Effector memory CD4-positive, alpha-beta T cell (primary cell): Measurements from ENCODE around the gene EEFSEC.

Experiments used
- DNase-seq, 3 donors: peaks; one replicate each; pipeline ENCODE4 v3.0.0-alpha.2; 2020
- H3K27ac ChIP-seq: 2 replicates; pipeline ENCODE4 v1.7.0; 2013; ENCODE audit warnings: mild to moderate bottlenecking, low read length, moderate library complexity; ENCODE audit not compliant: insufficient read depth, poor library complexity, severe bottlenecking
- H3K27me3 ChIP-seq: replicated peaks from 2 replicates; pipeline ENCODE4 v1.7.0; 2013; ENCODE audit warnings: mild to moderate bottlenecking, low read length; ENCODE audit not compliant: insufficient read depth, control insufficient read depth, poor library complexity, severe bottlenecking
- H3K36me3 ChIP-seq: 2 replicates; pipeline ENCODE4 v1.7.0; 2013; ENCODE audit warnings: mild to moderate bottlenecking, low read length, moderate library complexity; ENCODE audit not compliant: control insufficient read depth, insufficient read depth
- H3K4me1 ChIP-seq: 2 replicates; pipeline ENCODE4 v1.7.0; 2013; ENCODE audit warnings: low read length, mild to moderate bottlenecking; ENCODE audit not compliant: control insufficient read depth, insufficient read depth, poor library complexity, severe bottlenecking
- H3K4me3 ChIP-seq: 2 replicates; pipeline ENCODE4 v1.7.0; 2013; ENCODE audit warnings: low read length, low read depth, mild to moderate bottlenecking; ENCODE audit not compliant: insufficient read depth, poor library complexity, severe bottlenecking
- H3K9me3 ChIP-seq: 2 replicates; pipeline ENCODE4 v1.7.0; 2013; ENCODE audit warnings: mild to moderate bottlenecking, low read length, moderate library complexity; ENCODE audit not compliant: control insufficient read depth

Gene EEFSEC

GRCh38 chr3:128276146-128276435, 122.8 kb downstream of the EEFSEC start:
- Histone ChIP-seq H3K4me1 (no peaks in the 10 kb centered on the region), H3K27ac (no peak overlapping the region), H3K4me3 (no peak overlapping the region), H3K36me3 (no peaks in the 10 kb centered on the region), H3K27me3 (no peaks in the 10 kb centered on the region), H3K9me3 (no peaks in the 10 kb centered on the region)
- no peak for DNase-seq

- DNase-seq, result no peak
- Histone ChIP-seq H3K27me3 (no peaks in the 10 kb centered on the region), H3K4me3 (no peak overlapping the region), H3K4me1 (no peaks in the 10 kb centered on the region), H3K27ac (no peak overlapping the region), H3K9me3 (no peaks in the 10 kb centered on the region), H3K36me3 (no peaks in the 10 kb centered on the region)
These were observed 123.4 kb downstream of the EEFSEC start for GRCh38 chr3:128276577-128277183.

- no peaks in the 10 kb centered on the region for H3K36me3 ChIP-seq
- no peaks in the 10 kb centered on the region for H3K4me1 ChIP-seq
- no peaks in the 10 kb centered on the region for H3K27me3 ChIP-seq
- H3K9me3 ChIP-seq, result no peaks in the 10 kb centered on the region
- H3K4me3 ChIP-seq, result no peak overlapping the region
- no peak overlapping the region for H3K27ac ChIP-seq
- no peak for DNase-seq
These were observed 124.2 kb downstream of the EEFSEC start for GRCh38 chr3:128277378-128278069.

- no peak for DNase-seq
- H3K4me1 ChIP-seq, result no peaks in the 10 kb centered on the region
- H3K36me3 ChIP-seq, result peaks cover 1% of the 10 kb centered on the region
These were observed 124.8 kb downstream of the EEFSEC start for GRCh38 chr3:128278130-128278529.

GRCh38 chr3:128278761-128279600, 125.7 kb downstream of the EEFSEC start:
- no peak for DNase-seq
- H3K4me1 ChIP-seq, result no peaks in the 10 kb centered on the region
- H3K4me3 ChIP-seq, result no peak overlapping the region
- H3K9me3 ChIP-seq, result no peaks in the 10 kb centered on the region
- H3K27me3 ChIP-seq, result no peaks in the 10 kb centered on the region
- no peak overlapping the region for H3K27ac ChIP-seq
- H3K36me3 ChIP-seq, result peaks cover 6% of the 10 kb centered on the region

More at GRCh38 chr3:128278130-128278529, 124.8 kb downstream of the EEFSEC start:
- no peak overlapping the region for H3K4me3 ChIP-seq
- no peaks in the 10 kb centered on the region for H3K27me3 ChIP-seq
- H3K9me3 ChIP-seq, result no peaks in the 10 kb centered on the region
- H3K27ac ChIP-seq, result no peak overlapping the region

- Histone ChIP-seq H3K27ac (no peak overlapping the region), H3K4me3 (no peak overlapping the region), H3K36me3 (peaks cover 6% of the 10 kb centered on the region), H3K4me1 (no peaks in the 10 kb centered on the region), H3K27me3 (no peaks in the 10 kb centered on the region), H3K9me3 (no peaks in the 10 kb centered on the region)
- no peak for DNase-seq
These were observed 126.3 kb downstream of the EEFSEC start for GRCh38 chr3:128279601-128279880.

- H3K4me1 ChIP-seq, result no peaks in the 10 kb centered on the region
- no peaks in the 10 kb centered on the region for H3K9me3 ChIP-seq
- H3K36me3 ChIP-seq, result peaks cover 6% of the 10 kb centered on the region
- no peak overlapping the region for H3K27ac ChIP-seq
- DNase-seq, result no peak
- no peaks in the 10 kb centered on the region for H3K27me3 ChIP-seq
- H3K4me3 ChIP-seq, result no peak overlapping the region
These were observed 127.3 kb downstream of the EEFSEC start for GRCh38 chr3:128280481-128281052.

GRCh38 chr3:128281056-128281455, 127.8 kb downstream of the EEFSEC start:
- peaks cover 6% of the 10 kb centered on the region for H3K36me3 ChIP-seq

GRCh38 chr3:128281461-128282367, 128.4 kb downstream of the EEFSEC start:
- H3K27me3 ChIP-seq, result no peaks in the 10 kb centered on the region
- H3K9me3 ChIP-seq, result no peaks in the 10 kb centered on the region
- H3K4me3 ChIP-seq, result no peak overlapping the region
- no peak for DNase-seq
- no peaks in the 10 kb centered on the region for H3K4me1 ChIP-seq
- peaks cover 6% of the 10 kb centered on the region for H3K36me3 ChIP-seq
- H3K27ac ChIP-seq, result no peak overlapping the region

More at GRCh38 chr3:128281056-128281455, 127.8 kb downstream of the EEFSEC start:
- Histone ChIP-seq H3K4me1 (no peaks in the 10 kb centered on the region), H3K4me3 (no peak overlapping the region), H3K27me3 (no peaks in the 10 kb centered on the region), H3K9me3 (no peaks in the 10 kb centered on the region), H3K27ac (no peak overlapping the region)
- no peak for DNase-seq
